ENCODE data around the gene SEMA6A. TPM values are rescaled to one million over a fixed set of nuclear protein-coding genes. Genes with fewer than 3 reads are reported as not detected.

SEMA6A gene
- total RNA-seq, 1 experiment from 2014 or later, result 18.3 TPM

DNA sequence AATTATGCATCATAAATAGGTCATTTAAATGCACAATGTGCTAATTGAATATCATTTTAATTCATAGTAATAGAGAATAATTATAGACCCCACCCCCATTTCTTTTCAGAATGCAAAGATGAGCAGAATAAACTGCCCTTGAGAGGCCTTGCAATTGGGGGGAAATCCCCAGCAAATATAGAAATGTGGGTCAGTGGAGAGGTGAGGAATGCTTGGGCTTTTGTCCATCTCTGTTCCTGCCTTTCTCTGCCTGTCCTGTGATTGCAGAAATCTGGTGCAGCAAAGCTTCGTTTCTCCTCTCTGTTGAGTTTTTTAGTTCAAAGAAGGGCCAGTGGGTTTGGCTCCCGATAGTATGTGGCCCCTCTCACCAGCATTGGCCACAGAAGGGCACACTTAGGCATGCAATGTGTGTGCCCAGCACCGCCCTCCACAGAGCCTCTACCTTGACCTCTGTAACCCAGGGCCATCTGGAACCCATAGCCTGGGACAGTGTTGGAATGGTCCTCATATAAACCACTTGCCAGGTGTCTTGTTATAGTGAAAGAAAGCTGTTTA lies 164.2 kb downstream of the SEMA6A start:
- no peaks in the 10 kb centered on the region for H3K36me3 ChIP-seq (ENCODE audit: control insufficient read depth, insufficient read depth, low read length)
- H3K4me3 Mint-ChIP-seq (ENCODE audit: unreplicated experiment), result no peak overlapping the region
- POLR2A ChIA-PET, result no interaction called here

DNA sequence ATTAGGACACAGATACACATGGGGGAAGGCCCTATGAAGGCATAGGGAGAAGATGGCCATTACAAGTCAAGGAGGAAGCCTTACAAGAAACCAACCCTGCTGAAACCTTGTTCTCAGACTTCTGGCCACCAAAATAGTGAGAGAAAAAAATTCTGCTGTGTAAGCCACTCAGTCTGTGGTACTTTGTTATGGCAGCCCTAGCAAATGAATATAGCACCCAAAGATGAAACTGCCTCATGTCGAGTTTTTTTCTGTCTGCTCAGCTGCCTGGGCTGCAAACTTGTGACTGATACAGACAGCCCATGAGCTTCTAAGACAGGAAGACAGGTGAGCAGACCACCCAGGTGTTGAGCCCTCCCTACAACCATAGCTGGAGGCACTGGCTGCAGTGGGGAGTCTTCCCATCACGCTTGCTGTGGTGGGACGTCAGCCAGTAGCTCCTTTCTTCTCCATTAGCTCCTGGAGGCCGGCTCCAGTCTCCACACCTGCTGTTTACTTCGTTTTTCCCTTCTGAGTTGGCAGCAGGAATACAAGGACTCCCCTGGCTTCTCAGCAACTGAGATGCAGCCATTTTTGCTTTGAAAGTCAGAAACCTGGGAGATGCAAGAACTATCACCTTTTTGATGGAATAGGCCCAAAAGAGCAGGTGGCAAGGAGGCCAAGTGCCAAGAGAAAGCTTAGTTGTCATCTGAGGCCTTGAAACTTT lies 164.9 kb downstream of the SEMA6A start:
- Histone ChIP-seq H3K4me1 (no peaks in the 10 kb centered on the region), H3K9me3 (no peaks in the 10 kb centered on the region), H3K27me3 (replicated peaks; ENCODE audit: control insufficient read depth, insufficient read depth, low read length) (no peaks in the 10 kb centered on the region), H3K4me3 (ENCODE audit: low read depth, low read length) (no peak overlapping the region), H3K36me3 (ENCODE audit: control insufficient read depth, insufficient read depth, low read length) (no peaks in the 10 kb centered on the region)
- Mint-ChIP-seq H3K27me3 (ENCODE audit: insufficient read depth, unreplicated experiment) (no peaks in the 10 kb centered on the region), H3K4me3 (ENCODE audit: unreplicated experiment) (no peak overlapping the region), H3K27ac (ENCODE audit: unreplicated experiment) (no peak overlapping the region), H3K9me3 (ENCODE audit: unreplicated experiment) (no peaks in the 10 kb centered on the region), H3K4me1 (ENCODE audit: low read depth, unreplicated experiment) (no peaks in the 10 kb centered on the region), H3K36me3 (ENCODE audit: insufficient read depth, unreplicated experiment) (no peaks in the 10 kb centered on the region)
- BruUV-seq (replicated peaks), result no TSS peak
- ChIA-PET CTCF (no interaction called here), POLR2A (no interaction called here)
- no peak for DNase-seq
- TF ChIP-seq, protein P1, sequence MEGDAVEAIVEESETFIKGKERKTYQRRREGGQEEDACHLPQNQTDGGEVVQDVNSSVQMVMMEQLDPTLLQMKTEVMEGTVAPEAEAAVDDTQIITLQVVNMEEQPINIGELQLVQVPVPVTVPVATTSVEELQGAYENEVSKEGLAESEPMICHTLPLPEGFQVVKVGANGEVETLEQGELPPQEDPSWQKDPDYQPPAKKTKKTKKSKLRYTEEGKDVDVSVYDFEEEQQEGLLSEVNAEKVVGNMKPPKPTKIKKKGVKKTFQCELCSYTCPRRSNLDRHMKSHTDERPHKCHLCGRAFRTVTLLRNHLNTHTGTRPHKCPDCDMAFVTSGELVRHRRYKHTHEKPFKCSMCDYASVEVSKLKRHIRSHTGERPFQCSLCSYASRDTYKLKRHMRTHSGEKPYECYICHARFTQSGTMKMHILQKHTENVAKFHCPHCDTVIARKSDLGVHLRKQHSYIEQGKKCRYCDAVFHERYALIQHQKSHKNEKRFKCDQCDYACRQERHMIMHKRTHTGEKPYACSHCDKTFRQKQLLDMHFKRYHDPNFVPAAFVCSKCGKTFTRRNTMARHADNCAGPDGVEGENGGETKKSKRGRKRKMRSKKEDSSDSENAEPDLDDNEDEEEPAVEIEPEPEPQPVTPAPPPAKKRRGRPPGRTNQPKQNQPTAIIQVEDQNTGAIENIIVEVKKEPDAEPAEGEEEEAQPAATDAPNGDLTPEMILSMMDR (IDR thresholded peaks at IDR 0.05; ENCODE audit: insufficient read depth in 1 of 2, low read depth in 1 of 2, low read length in 1 of 2, severe bottlenecking in 1 of 2, unreplicated experiment in 1 of 2), result no peak
- intact Hi-C loops (cut with micrococcal nuclease; ENCODE audit: unreplicated experiment), result no loop called here

More for the DNA sequence above, 164.2 kb downstream of the SEMA6A start:
- H3K27ac Mint-ChIP-seq (ENCODE audit: unreplicated experiment), result no peak overlapping the region
- TF ChIP-seq, protein P1 (IDR thresholded peaks at IDR 0.05; ENCODE audit: insufficient read depth in 1 of 2, low read depth in 1 of 2, low read length in 1 of 2, severe bottlenecking in 1 of 2, unreplicated experiment in 1 of 2), result no peak
- H3K9me3 ChIP-seq, result no peaks in the 10 kb centered on the region
- no peaks in the 10 kb centered on the region for H3K9me3 Mint-ChIP-seq (ENCODE audit: unreplicated experiment)
- no peaks in the 10 kb centered on the region for H3K4me1 Mint-ChIP-seq (ENCODE audit: low read depth, unreplicated experiment)
- H3K4me1 ChIP-seq, result no peaks in the 10 kb centered on the region
- DNase-seq, result no peak
- no TSS peak for BruUV-seq (replicated peaks)
- intact Hi-C loops (cut with micrococcal nuclease; ENCODE audit: unreplicated experiment), result no loop called here
- H3K4me3 ChIP-seq (ENCODE audit: low read depth, low read length), result no peak overlapping the region
- CTCF ChIA-PET, result no interaction called here
- H3K27me3 ChIP-seq (replicated peaks; ENCODE audit: control insufficient read depth, insufficient read depth, low read length), result no peaks in the 10 kb centered on the region
- H3K36me3 Mint-ChIP-seq (ENCODE audit: insufficient read depth, unreplicated experiment), result no peaks in the 10 kb centered on the region
- no peaks in the 10 kb centered on the region for H3K27me3 Mint-ChIP-seq (ENCODE audit: insufficient read depth, unreplicated experiment)

- H3K36me3 Mint-ChIP-seq (ENCODE audit: insufficient read depth, unreplicated experiment), result no peaks in the 10 kb centered on the region
- H3K27ac Mint-ChIP-seq (ENCODE audit: unreplicated experiment), result no peak overlapping the region
- POLR2A ChIA-PET, result no interaction called here
- H3K27me3 Mint-ChIP-seq (ENCODE audit: insufficient read depth, unreplicated experiment), result no peaks in the 10 kb centered on the region
- Histone ChIP-seq H3K27me3 (replicated peaks; ENCODE audit: control insufficient read depth, insufficient read depth, low read length) (no peaks in the 10 kb centered on the region), H3K9me3 (no peaks in the 10 kb centered on the region), H3K4me3 (ENCODE audit: low read depth, low read length) (no peak overlapping the region), H3K4me1 (no peaks in the 10 kb centered on the region), H3K36me3 (ENCODE audit: control insufficient read depth, insufficient read depth, low read length) (no peaks in the 10 kb centered on the region)
- TF ChIP-seq, protein P1 (IDR thresholded peaks at IDR 0.05; ENCODE audit: insufficient read depth in 1 of 2, low read depth in 1 of 2, low read length in 1 of 2, severe bottlenecking in 1 of 2, unreplicated experiment in 1 of 2), result no peak
- intact Hi-C loops (cut with micrococcal nuclease; ENCODE audit: unreplicated experiment), result no loop called here
- no peaks in the 10 kb centered on the region for H3K4me1 Mint-ChIP-seq (ENCODE audit: low read depth, unreplicated experiment)
- no peaks in the 10 kb centered on the region for H3K9me3 Mint-ChIP-seq (ENCODE audit: unreplicated experiment)
- H3K4me3 Mint-ChIP-seq (ENCODE audit: unreplicated experiment), result no peak overlapping the region
- DNase-seq, result no peak
- BruUV-seq (replicated peaks), result no TSS peak
- CTCF ChIA-PET, result no interaction called here
Observed at GRCh38 chr5:116406306-116407041, 168.1 kb downstream of the SEMA6A start.
